ENCODE measurements around the gene SCGB1D1. TPM values are rescaled to one million over a fixed set of nuclear protein-coding genes. Genes with fewer than 3 reads are reported as not detected.
A peak's percentile ranks its signal among the peaks of the same experiment; 100 is the strongest.

Gene SCGB1D1
- not detected for total RNA-seq
- long read RNA-seq = 0 reads

GRCh38 chr11:62190011-62190410, at the start of gene SCGB1D1:
SCGB1D1 (plus strand) TSS chr11:62190216; CDS start chr11:62190285, 69 bp downstream.
- DNase-seq = no peak
- intact Hi-C loops (cut with DNase I) = no loop called here
- no peak for ATAC-seq (ENCODE audit: poor library complexity)

GRCh38 chr11:62140304-62141110, 49.5 kb upstream of the SCGB1D1 start:
- peak; percentile 30 for DNase-seq
- intact Hi-C loops (cut with DNase I) = no loop called here
- no peak for ATAC-seq (ENCODE audit: poor library complexity)

GRCh38 chr11:62141111-62142042, 48.6 kb upstream of the SCGB1D1 start:
- no peak for ATAC-seq (ENCODE audit: poor library complexity)
- intact Hi-C loops (cut with DNase I) = no loop called here
- DNase-seq = peak; percentile 19

- intact Hi-C loops (cut with DNase I) = no loop called here
- ATAC-seq (ENCODE audit: poor library complexity) (no peak), DNase-seq (peak; percentile 25)
Observed at GRCh38 chr11:62142043-62142375, 48.0 kb upstream of the SCGB1D1 start.

GRCh38 chr11:62142921-62143320, 47.1 kb upstream of the SCGB1D1 start:
- DNase-seq (peak; percentile 70), ATAC-seq (ENCODE audit: poor library complexity) (peak; percentile 63)
- intact Hi-C loops (cut with DNase I) = no loop called here

- intact Hi-C loops (cut with DNase I) = no loop called here
- DNase-seq = peak; percentile 15
- ATAC-seq (ENCODE audit: poor library complexity) = no peak
Observed at GRCh38 chr11:62143727-62144126, 46.3 kb upstream of the SCGB1D1 start.

GRCh38 chr11:62144641-62145255, 45.3 kb upstream of the SCGB1D1 start:
- intact Hi-C loops (cut with DNase I) = no loop called here
- ATAC-seq (ENCODE audit: poor library complexity) (no peak), DNase-seq (peak; percentile 37)

- no peak for ATAC-seq (ENCODE audit: poor library complexity)
- intact Hi-C loops (cut with DNase I) = no loop called here
- peak; percentile 28 for DNase-seq
Observed at GRCh38 chr11:62145261-62145871, 44.6 kb upstream of the SCGB1D1 start.

- ATAC-seq (ENCODE audit: poor library complexity) (no peak), DNase-seq (peak; percentile 27)
- intact Hi-C loops (cut with DNase I) = no loop called here
Observed at GRCh38 chr11:62146476-62147200, 43.4 kb upstream of the SCGB1D1 start.

- no peak for ATAC-seq (ENCODE audit: poor library complexity)
- intact Hi-C loops (cut with DNase I) = no loop called here
- DNase-seq = no peak
Observed at GRCh38 chr11:62147545-62147944, 42.5 kb upstream of the SCGB1D1 start.

GRCh38 chr11:62148271-62148980, 41.6 kb upstream of the SCGB1D1 start:
- no peak for DNase-seq
- ATAC-seq (ENCODE audit: poor library complexity) = no peak
- intact Hi-C loops (cut with DNase I) = no loop called here

GRCh38 chr11:62149986-62150886, 39.8 kb upstream of the SCGB1D1 start:
- ATAC-seq (ENCODE audit: poor library complexity) = peak; percentile 9
- DNase-seq = no peak
- intact Hi-C loops (cut with DNase I) = no loop called here

GRCh38 chr11:62150887-62151736, 38.9 kb upstream of the SCGB1D1 start:
- peak; percentile 67 for ATAC-seq (ENCODE audit: poor library complexity)

GRCh38 chr11:62151737-62152102, 38.3 kb upstream of the SCGB1D1 start:
- intact Hi-C loops (cut with DNase I) = no loop called here
- ATAC-seq (ENCODE audit: poor library complexity) = no peak
- no peak for DNase-seq

More at GRCh38 chr11:62150887-62151736, 38.9 kb upstream of the SCGB1D1 start:
- intact Hi-C loops (cut with DNase I) = no loop called here
- DNase-seq = no peak

- ATAC-seq (ENCODE audit: poor library complexity) = no peak
- intact Hi-C loops (cut with DNase I) = no loop called here
- DNase-seq = no peak
Observed at GRCh38 chr11:62152245-62153086, 37.5 kb upstream of the SCGB1D1 start.
